H1 (cell line): ENCODE measurements around the gene CEL. TPM values are rescaled to one million over a fixed set of nuclear protein-coding genes. Genes with fewer than 3 reads are reported as not detected.

ENCODE experiments used
- CTCF ChIA-PET: fragments of 300-600 bp; sonication (Branson Sonifier 250); formaldehyde crosslinking; loops from one replicate; lab custom pipeline; 2021; ENCODE audit not compliant: partially characterized antibody; lab: Charles Lee
- POLR2A ChIA-PET: fragments of 300-600 bp; sonication (Branson Sonifier 250); formaldehyde crosslinking; loops from one replicate; lab custom pipeline; 2021; ENCODE audit warnings: inconsistent platforms; ENCODE audit not compliant: partially characterized antibody; lab: Charles Lee
- DNase-seq, 2 experiments: peaks; one replicate each; pipeline versions ENCODE4 v3.0.0 to v3.0.0-alpha.2; 2010 to 2022; ENCODE audit warnings: low spot score in 2 of 2, low read depth in 1 of 2, mixed read lengths in 1 of 2
- FAIRE-seq: peaks from 2 replicates; lab custom pipeline; 2011; peaks lifted over from hg19 to GRCh38; lab: Jason Lieb, UNC
- H2AFZ ChIP-seq: 2 replicates; pipeline ENCODE4 v1.8.1; 2012; ENCODE audit warnings: low read length, inconsistent platforms
- H2AK5ac ChIP-seq: 2 replicates; pipeline ENCODE4 v1.6.1; 2013; ENCODE audit warnings: low read depth, low read length
- H2BK120ac ChIP-seq: replicated peaks from 2 replicates; pipeline ENCODE3; 2013; ENCODE audit warnings: low read depth, low read length, inconsistent platforms
- H2BK12ac ChIP-seq: 2 replicates; pipeline ENCODE4 v1.6.1; 2013; ENCODE audit warnings: low read depth, low read length
- H2BK15ac ChIP-seq: 2 replicates; pipeline ENCODE4 v1.6.1; 2013; ENCODE audit warnings: low read length
- H2BK20ac ChIP-seq: 2 replicates; pipeline ENCODE4 v1.6.1; 2013; ENCODE audit warnings: low read length
- H2BK5ac ChIP-seq: 2 replicates; pipeline ENCODE4 v1.6.1; 2013; ENCODE audit warnings: low read depth, low read length
- H3K14ac ChIP-seq: 2 replicates; pipeline ENCODE4 v1.6.1; 2013; ENCODE audit warnings: inconsistent platforms; ENCODE audit not compliant: insufficient read length
- H3K18ac ChIP-seq: 2 replicates; pipeline ENCODE4 v1.6.1; 2013; ENCODE audit warnings: low read length; ENCODE audit errors: extremely low read depth
- H3K23ac ChIP-seq: 2 replicates; pipeline ENCODE4 v1.6.1; 2013; ENCODE audit warnings: inconsistent platforms; ENCODE audit not compliant: insufficient read length
- H3K23me2 ChIP-seq: 2 replicates; pipeline ENCODE4 v1.6.1; 2013; ENCODE audit warnings: low read depth, low read length
- H3K27ac ChIP-seq: 2 replicates; pipeline ENCODE4 v1.6.1; 2011; ENCODE audit warnings: low read depth, low read length, inconsistent platforms
- H3K27me3 ChIP-seq, 4 experiments: replicated peaks in 1 of 4; 1 replicate in 1 of 4; 2 replicates in 3 of 4; pipeline versions ENCODE4 v1.6.1 to v1.8.1; 2011 to 2013; ENCODE audit warnings: low read length in 3 of 4, mild to moderate bottlenecking in 3 of 4, inconsistent platforms in 2 of 4, mixed read lengths in 2 of 4, moderate library complexity in 1 of 4; ENCODE audit not compliant: control insufficient read depth in 3 of 4, insufficient read depth in 3 of 4; ENCODE audit errors: extremely low read depth in 1 of 4
- H3K36me3 ChIP-seq, 4 experiments: 2 replicates each; pipeline versions ENCODE4 v1.6.1 to v1.8.1; 2011 to 2013; ENCODE audit warnings: mild to moderate bottlenecking in 4 of 4, low read length in 3 of 4, moderate library complexity in 2 of 4, control low read depth in 1 of 4, inconsistent platforms in 1 of 4; ENCODE audit not compliant: insufficient read depth in 4 of 4, control insufficient read depth in 2 of 4
- H3K4ac ChIP-seq: replicated peaks from 2 replicates; pipeline ENCODE3; 2013; ENCODE audit warnings: low read length, low read depth, mixed read lengths, inconsistent platforms; ENCODE audit not compliant: insufficient read length
- H3K4me1 ChIP-seq, 4 experiments: replicated peaks in 1 of 4; 1 replicate in 1 of 4; 2 replicates in 3 of 4; pipeline versions ENCODE4 v1.6.1 to v1.8.1; 2011 to 2013; ENCODE audit warnings: low read length in 3 of 4, inconsistent platforms in 2 of 4, mixed read lengths in 1 of 4; ENCODE audit not compliant: insufficient read depth in 4 of 4, control insufficient read depth in 3 of 4
- H3K4me2 ChIP-seq, 2 experiments: 2 replicates each; pipeline versions ENCODE4 v1.6.1 to v1.8.1; 2011 to 2013; ENCODE audit warnings: low read depth in 2 of 2, low read length in 2 of 2, control low read depth in 1 of 2, inconsistent platforms in 1 of 2, mild to moderate bottlenecking in 1 of 2; ENCODE audit not compliant: insufficient read depth in 1 of 2
- H3K4me3 ChIP-seq, 4 experiments: fragments of 200-600, 300-600 bp in 1 of 4; sonication (generic), shearing (Covaris generic), sonication (Bioruptor Twin) in 1 of 4; 2 replicates each; pipeline versions ENCODE4 v1.5.1 to v1.8.1; 2011 to 2016; ENCODE audit warnings: low read length in 4 of 4, low read depth in 3 of 4, control low read depth in 2 of 4, inconsistent platforms in 2 of 4, mild to moderate bottlenecking in 2 of 4, mixed read lengths in 1 of 4, moderate library complexity in 1 of 4; ENCODE audit not compliant: insufficient read depth in 2 of 4; ENCODE audit errors: extremely low read depth in 1 of 4
- H3K56ac ChIP-seq: replicated peaks from 2 replicates; pipeline ENCODE3; 2013; ENCODE audit warnings: low read depth, mild to moderate bottlenecking, mixed read lengths, low read length, inconsistent platforms; ENCODE audit not compliant: insufficient read length
- H3K79me1 ChIP-seq: 2 replicates; pipeline ENCODE4 v1.6.1; 2013; ENCODE audit warnings: low read depth, low read length, control low read depth
- H3K79me2 ChIP-seq, 2 experiments: 2 replicates each; pipeline versions ENCODE4 v1.6.1 to v1.8.1; 2012 to 2013; ENCODE audit warnings: low read length in 2 of 2, mild to moderate bottlenecking in 2 of 2, inconsistent platforms in 1 of 2; ENCODE audit not compliant: insufficient read depth in 2 of 2, control insufficient read depth in 1 of 2
- H3K9ac ChIP-seq, 4 experiments: replicated peaks in 1 of 4; 1 replicate in 1 of 4; 2 replicates in 3 of 4; pipeline versions ENCODE4 v1.6.1 to v1.8.1; 2011 to 2013; ENCODE audit warnings: low read depth in 3 of 4, low read length in 3 of 4, control low read depth in 2 of 4, mild to moderate bottlenecking in 2 of 4, moderate library complexity in 2 of 4, inconsistent platforms in 1 of 4; ENCODE audit errors: extremely low read depth in 1 of 4
- H3K9me3 ChIP-seq, 2 experiments: 2 replicates each; pipeline versions ENCODE4 v1.6.1 to v1.8.1; 2012 to 2013; ENCODE audit warnings: mild to moderate bottlenecking in 2 of 2, moderate library complexity in 2 of 2, control low read depth in 1 of 2, inconsistent platforms in 1 of 2, low read depth in 1 of 2, low read length in 1 of 2, mixed read lengths in 1 of 2; ENCODE audit not compliant: insufficient read depth in 2 of 2
- H4K20me1 ChIP-seq, 2 experiments: replicated peaks in 1 of 2; 2 replicates each; pipeline versions ENCODE3 to v1.8.1; 2011 to 2013; ENCODE audit warnings: inconsistent platforms in 2 of 2, low read length in 2 of 2, mild to moderate bottlenecking in 1 of 2; ENCODE audit not compliant: insufficient read depth in 2 of 2, control insufficient read depth in 1 of 2
- H4K5ac ChIP-seq: 2 replicates; pipeline ENCODE4 v1.6.1; 2013; ENCODE audit warnings: low read length, low read depth, mixed read lengths, inconsistent platforms; ENCODE audit not compliant: insufficient read length
- H4K8ac ChIP-seq: 2 replicates; pipeline ENCODE4 v1.8.0; 2013; ENCODE audit warnings: mild to moderate bottlenecking, moderate library complexity, low read length, inconsistent platforms; ENCODE audit not compliant: insufficient read depth; ENCODE audit errors: extremely low read depth
- H4K91ac ChIP-seq: replicated peaks from 2 replicates; pipeline ENCODE3; 2013; ENCODE audit warnings: low read length, mixed read lengths, inconsistent platforms; ENCODE audit not compliant: insufficient read length
- ASH2L ChIP-seq: fragments of 200-600, 300-600 bp; sonication (generic); IDR thresholded peaks from one replicate; pipeline ENCODE4 v1.7.1; 2017; ENCODE audit warnings: low read length
- ATF3 ChIP-seq: IDR thresholded peaks from 2 replicates; pipeline ENCODE4 v1.6.1; 2011; ENCODE audit warnings: low read depth, mild to moderate bottlenecking, low read length; ENCODE audit not compliant: insufficient read depth
- SP4 ChIP-seq: IDR thresholded peaks from 2 replicates; pipeline ENCODE4 v1.6.1; 2012; ENCODE audit warnings: low read length, inconsistent platforms
- TAF1 ChIP-seq: IDR thresholded peaks from 2 replicates; pipeline ENCODE4 v1.6.1; 2011; ENCODE audit warnings: mild to moderate bottlenecking, low read depth, low read length
- TCF12 ChIP-seq: IDR thresholded peaks from 2 replicates; pipeline ENCODE4 v1.6.1; 2011; ENCODE audit warnings: low read depth, mild to moderate bottlenecking, low read length
- WGBS, 2 experiments: shearing (Covaris generic) in 1 of 2; methylation state at CpG; one replicate each; pipeline versions ENCODE4 v1.1.6 to v1.1.7; 2013 to 2015; ENCODE audit warnings: low lambda C conversion rate in 2 of 2, mixed read lengths in 2 of 2, inconsistent platforms in 1 of 2, low coverage in 1 of 2, missing lambda C conversion rate in 1 of 2; ENCODE audit not compliant: insufficient replicate concordance in 2 of 2, insufficient coverage in 1 of 2, insufficient read length in 1 of 2; ENCODE audit errors: extremely low coverage in 1 of 2, missing lambda C conversion rate in 1 of 2; 5-methylcytosine and 5-hydroxymethylcytosine counted together
- polyA plus RNA-seq, 7 experiments: library from polyadenylated mRNA; depleted of rRNA in 3 of 7; stranded (reverse) in 5 of 7; unstranded in 2 of 7; fragments of >200 nt in 5 of 7; fragments of 200-250 nt in 2 of 7; gene quantifications; 1 replicate in 5 of 7; 2 replicates in 1 of 7; 4 replicates in 1 of 7; pipeline versions ENCODE4 v1.2.1 to v1.2.3, GENCODE V29; 2011 to 2013; ENCODE audit warnings: missing spikeins in 2 of 7, mixed read lengths in 2 of 7
- total RNA-seq: library from RNA; stranded (reverse); fragmentation: NEBNext Ultra II Directional; extraction: Animal tissue kit (Norgen Biotek cat#: 25700); gene quantifications from 2 replicates; pipeline ENCODE4 v1.2.1, GENCODE V29; 2021

The CEL gene
- total and polyA plus RNA-seq, 2 of the 8 experiments (the other 6 are each of a cell fraction or from before 2014, with no cell fraction given), result 1.8 to 3.4 TPM

- H2BK12ac ChIP-seq, result no peak overlapping the region
- H3K4ac ChIP-seq, result no peak overlapping the region
- no peaks in the 10 kb centered on the region for H3K27me3 ChIP-seq
- WGBS, 2 experiments, result 90% methylated on average over 9 of the region's 11 CpGs; no CpG with 5 or more reads in 1 of the 2 experiments
- H2BK15ac ChIP-seq, result no peak overlapping the region
- no peak overlapping the region for H4K5ac ChIP-seq
- no peak overlapping the region for H4K8ac ChIP-seq
- no peak overlapping the region for H2BK120ac ChIP-seq
- DNase-seq (no peak), FAIRE-seq (no peak)
- H3K18ac ChIP-seq, result no peak overlapping the region
- H3K79me2 ChIP-seq, result peaks cover 0 to 14% of the 10 kb centered on the region in 2 experiments; a peak in 1 of 4 replicates
- peaks cover 6 to 22% of the 10 kb centered on the region in 2 experiments for H4K20me1 ChIP-seq
- peaks cover 4% of the 10 kb centered on the region for H3K79me1 ChIP-seq
- H3K4me2 ChIP-seq, result no peak overlapping the region
- H3K9me3 ChIP-seq, result no peaks in the 10 kb centered on the region
- no peak overlapping the region for H3K23ac ChIP-seq
- ChIA-PET POLR2A (interaction anchor here (0.9 kb wide), 1 partner anchor 14 kb away, joined by 3 read pairs; the partner anchor contains the start of gene GTF3C5), CTCF (interaction anchor here (1.2 to 4.6 kb wide), 3 partner anchors 13 to 103 kb away, joined by 3 to 23 read pairs (median 4); no protein-coding TSS in a partner anchor)
- no peak overlapping the region for H2BK5ac ChIP-seq
- no peak overlapping the region for H3K56ac ChIP-seq
- no peak overlapping the region for H2AFZ ChIP-seq
- H2BK20ac ChIP-seq, result no peak overlapping the region
- H3K23me2 ChIP-seq, result no peaks in the 10 kb centered on the region
- peaks cover 20 to 43% (median 35%) of the 10 kb centered on the region in 4 experiments for H3K36me3 ChIP-seq
- no peak overlapping the region for H3K9ac ChIP-seq
- H3K4me1 ChIP-seq, result no peaks in the 10 kb centered on the region
- H2AK5ac ChIP-seq, result no peak overlapping the region
- H3K4me3 ChIP-seq, result no peak overlapping the region
- no peak overlapping the region for H4K91ac ChIP-seq
- H3K14ac ChIP-seq, result no peak overlapping the region
- no peak overlapping the region for H3K27ac ChIP-seq
- no peak for TF ChIP-seq ATF3
- no peak for TF ChIP-seq TAF1
- TF ChIP-seq TCF12, result no peak
- TF ChIP-seq ASH2L, result no peak
- no peak for TF ChIP-seq SP4
Observed at GRCh38 chr9:133044661-133045060, 17.1 kb upstream of the CEL start.
